Fibroblast of skin of right quadriceps (primary cell): Measurements from ENCODE around the gene ATXN2.
"Not testable (repeated sequence)": the region's sequence is repeated elsewhere in the genome, so short reads cannot be mapped to it uniquely, and the experiment has no call there.

Source experiments
- DNase-seq: peaks from one replicate; pipeline ENCODE4 v3.0.0-alpha.2; 2013

ATXN2 gene

GRCh38 chr12:111413442-111414086 lies 185.6 kb downstream of the ATXN2 start:
- peak; percentile 51 for DNase-seq

GRCh38 chr12:111412830-111413441 lies 186.2 kb downstream of the ATXN2 start:
- DNase-seq: no peak

GRCh38 chr12:111412007-111412829 lies 186.9 kb downstream of the ATXN2 start:
- DNase-seq: no peak

- no peak for DNase-seq
Observed at GRCh38 chr12:111411185-111411764, 187.8 kb downstream of the ATXN2 start.

- no peak for DNase-seq
Observed at GRCh38 chr12:111410431-111411184, 188.5 kb downstream of the ATXN2 start.

GRCh38 chr12:111409780-111410430 lies 189.2 kb downstream of the ATXN2 start:
- DNase-seq: peak; percentile 73

- DNase-seq: no peak
Observed at GRCh38 chr12:111409403-111409779, 189.7 kb downstream of the ATXN2 start.

GRCh38 chr12:111408686-111409402 lies 190.3 kb downstream of the ATXN2 start:
- DNase-seq: no peak

GRCh38 chr12:111408116-111408440 lies 191.0 kb downstream of the ATXN2 start:
- no peak for DNase-seq

GRCh38 chr12:111407377-111408115 lies 191.6 kb downstream of the ATXN2 start:
- DNase-seq: no peak

- no peak for DNase-seq
Observed at GRCh38 chr12:111406474-111407376, 192.4 kb downstream of the ATXN2 start.

- DNase-seq: peak; percentile 64
Observed at GRCh38 chr12:111405859-111406473, 193.1 kb downstream of the ATXN2 start, which contains the start of gene SH2B3. Gene SH2B3 (plus strand): TSS chr12:111405923. CDS start chr12:111418146, 12,223 bp downstream.

- peak; percentile 93 for DNase-seq
Observed at GRCh38 chr12:111405149-111405858, 193.8 kb downstream of the ATXN2 start.

GRCh38 chr12:111404362-111405148 lies 194.6 kb downstream of the ATXN2 start:
- peak; percentile 60 for DNase-seq

GRCh38 chr12:111402490-111402824 lies 196.7 kb downstream of the ATXN2 start:
- DNase-seq: not testable (repeated sequence)
